Measurements from ENCODE around the gene IFNL3.

The IFNL3 gene

GRCh38 chr19:39194832-39195542 is 49.8 kb downstream of the IFNL3 start:
- no peak for DNase-seq

- DNase-seq, result no peak
Measured at GRCh38 chr19:39193803-39194202, 51.0 kb downstream of the IFNL3 start.
